ENCODE data around the gene DPYSL5.

- TF ChIP-seq POLR2AphosphoS5 (IDR thresholded peaks at IDR 0.05) = no peak
- TF ChIP-seq, protein P1, sequence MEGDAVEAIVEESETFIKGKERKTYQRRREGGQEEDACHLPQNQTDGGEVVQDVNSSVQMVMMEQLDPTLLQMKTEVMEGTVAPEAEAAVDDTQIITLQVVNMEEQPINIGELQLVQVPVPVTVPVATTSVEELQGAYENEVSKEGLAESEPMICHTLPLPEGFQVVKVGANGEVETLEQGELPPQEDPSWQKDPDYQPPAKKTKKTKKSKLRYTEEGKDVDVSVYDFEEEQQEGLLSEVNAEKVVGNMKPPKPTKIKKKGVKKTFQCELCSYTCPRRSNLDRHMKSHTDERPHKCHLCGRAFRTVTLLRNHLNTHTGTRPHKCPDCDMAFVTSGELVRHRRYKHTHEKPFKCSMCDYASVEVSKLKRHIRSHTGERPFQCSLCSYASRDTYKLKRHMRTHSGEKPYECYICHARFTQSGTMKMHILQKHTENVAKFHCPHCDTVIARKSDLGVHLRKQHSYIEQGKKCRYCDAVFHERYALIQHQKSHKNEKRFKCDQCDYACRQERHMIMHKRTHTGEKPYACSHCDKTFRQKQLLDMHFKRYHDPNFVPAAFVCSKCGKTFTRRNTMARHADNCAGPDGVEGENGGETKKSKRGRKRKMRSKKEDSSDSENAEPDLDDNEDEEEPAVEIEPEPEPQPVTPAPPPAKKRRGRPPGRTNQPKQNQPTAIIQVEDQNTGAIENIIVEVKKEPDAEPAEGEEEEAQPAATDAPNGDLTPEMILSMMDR (IDR thresholded peaks at IDR 0.05) = no peak
Measured at GRCh38 chr2:26938399-26939118, 90.6 kb downstream of the DPYSL5 start.
